PFSK-1 (cell line): ENCODE measurements around the gene SORCS1.

Source experiments
- FOXP2 ChIP-seq: optimal IDR thresholded peaks from 2 replicates; pipeline ENCODE3; 2011; ENCODE audit warnings: borderline replicate concordance, control low read depth, inconsistent platforms; ENCODE audit not compliant: insufficient read depth; ENCODE audit errors: extremely low read length, extremely low read depth
- POLR2AphosphoS5 ChIP-seq: IDR thresholded peaks from 2 replicates; pipeline ENCODE4 v1.6.1; 2012; ENCODE audit warnings: low read depth, mild to moderate bottlenecking, control low read depth, low read length, moderate library complexity

- TF ChIP-seq POLR2AphosphoS5 (no peak), FOXP2 (no peak)
These were observed 586.8 kb downstream of the SORCS1 start for GRCh38 chr10:106577756-106578155.
